HEK293T (cell line): ENCODE results near the gene PRKAR1B.
A peak's percentile ranks its signal among the peaks of the same experiment; 100 is the strongest.

ENCODE experiments used
- CTCF ChIA-PET: fragments of 350-600 bp; formaldehyde crosslinking; extraction: SDS; loops from one replicate; lab custom pipeline; 2021; ENCODE audit warnings: antibody characterized with exemption, inconsistent platforms; lab: Yijun Ruan, JAX
- POLR2A ChIA-PET: fragments of 350-600 bp; formaldehyde crosslinking; extraction: SDS; loops from one replicate; lab custom pipeline; 2020; ENCODE audit warnings: antibody characterized with exemption, inconsistent platforms; lab: Yijun Ruan, JAX
- DNase-seq: peaks from one replicate; pipeline ENCODE4 v3.0.0; 2012; ENCODE audit warnings: mixed read lengths; ENCODE audit errors: extremely low spot score
- ARNT ChIP-seq: fragments of 450-650 bp; IDR thresholded peaks from 2 replicates; pipeline ENCODE4 v1.6.1; 2017; ENCODE audit warnings: mild to moderate bottlenecking
- BHLHE40 ChIP-seq: fragments of 450-650 bp; IDR thresholded peaks from 2 replicates; pipeline ENCODE4 v1.6.1; 2016; ENCODE audit warnings: mild to moderate bottlenecking, moderate library complexity, borderline replicate concordance
- CTBP1 ChIP-seq: fragments of 450-650 bp; IDR thresholded peaks from 2 replicates; pipeline ENCODE4 v1.6.1; 2016; ENCODE audit warnings: borderline replicate concordance
- ELF4 ChIP-seq: fragments of 450-650 bp; IDR thresholded peaks from 2 replicates; pipeline ENCODE4 v1.6.1; 2017; ENCODE audit warnings: antibody characterized with exemption
- FOXA1 ChIP-seq: fragments of 450-650 bp; IDR thresholded peaks from 2 replicates; pipeline ENCODE4 v1.6.1; 2016; ENCODE audit warnings: mild to moderate bottlenecking
- FOXK2 ChIP-seq: fragments of 450-650 bp; IDR thresholded peaks from 2 replicates; pipeline ENCODE4 v1.6.1; 2016; ENCODE audit warnings: mild to moderate bottlenecking
- FOXM1 ChIP-seq: fragments of 450-650 bp; IDR thresholded peaks from 2 replicates; pipeline ENCODE4 v1.6.1; 2017; ENCODE audit warnings: mild to moderate bottlenecking, borderline replicate concordance
- HDGF ChIP-seq: fragments of 450-650 bp; IDR thresholded peaks from 2 replicates; pipeline ENCODE4 v1.6.1; 2017; ENCODE audit warnings: antibody characterized with exemption, borderline replicate concordance
- L3MBTL2 ChIP-seq: fragments of 450-650 bp; conservative IDR thresholded peaks from 2 replicates; pipeline ENCODE4 v1.6.1; 2016; ENCODE audit warnings: mild to moderate bottlenecking
- LEF1 ChIP-seq: fragments of 450-650 bp; IDR thresholded peaks from 2 replicates; pipeline ENCODE4 v1.6.1; 2017; ENCODE audit warnings: mild to moderate bottlenecking, borderline replicate concordance
- NFRKB ChIP-seq: fragments of 450-650 bp; IDR thresholded peaks from 2 replicates; pipeline ENCODE4 v1.6.1; 2016; ENCODE audit warnings: mild to moderate bottlenecking, moderate library complexity
- PKNOX1 ChIP-seq: fragments of 450-650 bp; IDR thresholded peaks from 2 replicates; pipeline ENCODE4 v1.6.1; 2016
- SP1 ChIP-seq: fragments of 450-650 bp; IDR thresholded peaks from 2 replicates; pipeline ENCODE4 v1.6.1; 2017
- SUZ12 ChIP-seq: fragments of 450-650 bp; IDR thresholded peaks from 2 replicates; pipeline ENCODE4 v1.6.1; 2016; ENCODE audit warnings: mild to moderate bottlenecking
- TARDBP ChIP-seq: fragments of 450-650 bp; IDR thresholded peaks from 2 replicates; pipeline ENCODE4 v1.6.1; 2016
- ZNF384 ChIP-seq: fragments of 450-650 bp; IDR thresholded peaks from 2 replicates; pipeline ENCODE4 v1.6.1; 2016

The PRKAR1B gene

GRCh38 chr7:730501-731439, 3.7 kb upstream of the PRKAR1B start:
- ChIA-PET POLR2A (no interaction called here), CTCF (no interaction called here)
- no peak for DNase-seq
- no peak for TF ChIP-seq SUZ12
- no peak for TF ChIP-seq FOXK2
- TF ChIP-seq LEF1 = no peak
- no peak for TF ChIP-seq PKNOX1
- no peak for TF ChIP-seq BHLHE40
- no peak for TF ChIP-seq CTBP1
- no peak for TF ChIP-seq NFRKB
- no peak for TF ChIP-seq FOXM1
- no peak for TF ChIP-seq ELF4
- TF ChIP-seq L3MBTL2 = no peak
- TF ChIP-seq HDGF = no peak
- no peak for TF ChIP-seq SP1
- no peak for TF ChIP-seq TARDBP
- TF ChIP-seq ARNT = no peak
- no peak for TF ChIP-seq FOXA1
- TF ChIP-seq ZNF384 = no peak

- POLR2A ChIA-PET = no interaction called here
- CTCF ChIA-PET = no interaction called here
- DNase-seq = no peak
- TF ChIP-seq SP1 (no peak), L3MBTL2 (no peak), ZNF384 (no peak), FOXM1 (no peak), NFRKB (no peak), BHLHE40 (no peak), SUZ12 (no peak), FOXK2 (no peak), FOXA1 (no peak), ELF4 (no peak), ARNT (no peak), PKNOX1 (no peak), CTBP1 (no peak), HDGF (no peak), LEF1 (no peak), TARDBP (no peak)
Measured at GRCh38 chr7:729140-730000, 2.3 kb upstream of the PRKAR1B start.

- CTCF ChIA-PET = no interaction called here
- POLR2A ChIA-PET = interaction anchor here (1.0 kb wide), 1 partner anchor 42 kb away, joined by 3 read pairs; no protein-coding TSS in a partner anchor
- DNase-seq = no peak
- no peak for TF ChIP-seq HDGF
- no peak for TF ChIP-seq ZNF384
- no peak for TF ChIP-seq FOXM1
- no peak for TF ChIP-seq FOXA1
- no peak for TF ChIP-seq PKNOX1
Measured at GRCh38 chr7:728602-729001, 1.5 kb upstream of the PRKAR1B start.

- ChIA-PET CTCF (no interaction called here), POLR2A (interaction anchor here (1.0 to 1.3 kb wide), 2 partner anchors 8 to 43 kb away, joined by 3 read pairs; no protein-coding TSS in a partner anchor)
- no peak for DNase-seq
- TF ChIP-seq NFRKB = no peak
- no peak for TF ChIP-seq SUZ12
- no peak for TF ChIP-seq L3MBTL2
- TF ChIP-seq ELF4 = no peak
Measured at GRCh38 chr7:727806-728460, 852 bp upstream of the PRKAR1B start.

- TF ChIP-seq CTBP1 (no peak), SUZ12 (no peak), L3MBTL2 (no peak), HDGF (no peak), ZNF384 (no peak), PKNOX1 (no peak), TARDBP (no peak), SP1 (no peak), LEF1 (no peak), NFRKB (no peak), ELF4 (no peak), ARNT (no peak), FOXM1 (no peak), BHLHE40 (no peak), FOXA1 (no peak)
- peak; percentile 55 for DNase-seq
- ChIA-PET POLR2A (interaction anchor here (1.3 kb wide), 1 partner anchor 9 kb away, joined by 3 read pairs; no protein-coding TSS in a partner anchor), CTCF (no interaction called here)
Measured at GRCh38 chr7:726854-727103, 302 bp downstream of the PRKAR1B start.
